Fibroblast of lung (primary cell): ENCODE measurements around the gene NUDT4. TPM values are rescaled to one million over a fixed set of nuclear protein-coding genes. Genes with fewer than 3 reads are reported as not detected.

Experiments
- DNase-seq, 2 donors: peaks; one replicate each; pipeline versions ENCODE4 v3.0.0 to v3.0.0-alpha.2; 2010; ENCODE audit warnings: low read depth in 2 of 2
- H2AFZ ChIP-seq: 2 replicates; pipeline ENCODE4 v1.5.1; 2012; ENCODE audit warnings: low read length, control low read depth, inconsistent platforms
- H3K27ac ChIP-seq: 2 replicates; pipeline ENCODE4 v1.5.1; 2011; ENCODE audit warnings: low read length, control low read depth; ENCODE audit not compliant: insufficient read depth
- H3K27me3 ChIP-seq: 2 replicates; pipeline ENCODE4 v1.5.1; 2011; ENCODE audit warnings: mild to moderate bottlenecking, low read length; ENCODE audit not compliant: control insufficient read depth, insufficient read depth
- H3K36me3 ChIP-seq: 2 replicates; pipeline ENCODE4 v1.5.1; 2011; ENCODE audit warnings: low read length; ENCODE audit not compliant: control insufficient read depth, insufficient read depth
- H3K4me1 ChIP-seq: 2 replicates; pipeline ENCODE4 v1.5.1; 2011; ENCODE audit warnings: low read length; ENCODE audit not compliant: control insufficient read depth, insufficient read depth; ENCODE audit errors: extremely low read depth
- H3K4me2 ChIP-seq: 2 replicates; pipeline ENCODE4 v1.5.1; 2011; ENCODE audit warnings: low read length, control low read depth; ENCODE audit not compliant: insufficient read depth; ENCODE audit errors: extremely low read depth
- H3K4me3 ChIP-seq, 4 experiments: fragments of 200-600 bp in 1 of 4; sonication (generic) in 1 of 4; replicated peaks in 1 of 4; 2 replicates each; pipeline ENCODE4 v1.5.1; 2011 to 2016; ENCODE audit warnings: low read length in 4 of 4, low read depth in 3 of 4, mild to moderate bottlenecking in 3 of 4, control low read depth in 2 of 4, inconsistent platforms in 1 of 4, mixed read lengths in 1 of 4; ENCODE audit not compliant: insufficient read depth in 1 of 4; ENCODE audit errors: control extremely low read depth in 1 of 4
- H3K79me2 ChIP-seq: 2 replicates; pipeline ENCODE4 v1.5.1; 2012; ENCODE audit warnings: mild to moderate bottlenecking, low read length, inconsistent platforms; ENCODE audit not compliant: control insufficient read depth, insufficient read depth
- H3K9ac ChIP-seq: 2 replicates; pipeline ENCODE4 v1.5.1; 2011; ENCODE audit warnings: mild to moderate bottlenecking, low read length, control low read depth; ENCODE audit not compliant: insufficient read depth
- H3K9me3 ChIP-seq: 2 replicates; pipeline ENCODE4 v1.5.1; 2012; ENCODE audit warnings: low read depth, low read length; ENCODE audit not compliant: control insufficient read depth, insufficient read depth
- H4K20me1 ChIP-seq: 2 replicates; pipeline ENCODE4 v1.5.1; 2011; ENCODE audit warnings: low read length; ENCODE audit not compliant: control insufficient read depth, insufficient read depth; ENCODE audit errors: extremely low read depth
- EZH2 ChIP-seq: IDR thresholded peaks from 2 replicates; pipeline ENCODE4 v1.5.1; 2012; ENCODE audit warnings: low read length, control low read depth, mild to moderate bottlenecking; ENCODE audit errors: missing control alignments
- polyA plus RNA-seq, 2 donors: library from polyadenylated mRNA; depleted of rRNA in 1 of 2; stranded (reverse) in 1 of 2; unstranded in 1 of 2; fragments of >200 nt; gene quantifications; 2 replicates each; pipeline ENCODE4 v1.2.1, GENCODE V29; 2011 to 2012; ENCODE audit warnings: missing spikeins in 1 of 2
- total RNA-seq: library from RNA; depleted of rRNA; stranded (reverse); fragments of >200 nt; gene quantifications from 2 replicates; pipeline ENCODE4 v1.2.1, GENCODE V29; 2014
- TF ChIP-seq, protein P1 (sequence below), 2 donors: IDR thresholded peaks in 1 of 2; conservative IDR thresholded peaks in 1 of 2; 1 replicate in 1 of 2; 2 replicates in 1 of 2; pipeline ENCODE4 v1.5.1; 2011 to 2012; ENCODE audit warnings: low read length in 2 of 2, control low read depth in 1 of 2, inconsistent platforms in 1 of 2, low read depth in 1 of 2, mild to moderate bottlenecking in 1 of 2

Gene NUDT4
- total and polyA plus RNA-seq, 2 donors (not counting 1 experiment from before 2014, with no cell fraction given): 56.6 to 73.5 TPM

DNA sequence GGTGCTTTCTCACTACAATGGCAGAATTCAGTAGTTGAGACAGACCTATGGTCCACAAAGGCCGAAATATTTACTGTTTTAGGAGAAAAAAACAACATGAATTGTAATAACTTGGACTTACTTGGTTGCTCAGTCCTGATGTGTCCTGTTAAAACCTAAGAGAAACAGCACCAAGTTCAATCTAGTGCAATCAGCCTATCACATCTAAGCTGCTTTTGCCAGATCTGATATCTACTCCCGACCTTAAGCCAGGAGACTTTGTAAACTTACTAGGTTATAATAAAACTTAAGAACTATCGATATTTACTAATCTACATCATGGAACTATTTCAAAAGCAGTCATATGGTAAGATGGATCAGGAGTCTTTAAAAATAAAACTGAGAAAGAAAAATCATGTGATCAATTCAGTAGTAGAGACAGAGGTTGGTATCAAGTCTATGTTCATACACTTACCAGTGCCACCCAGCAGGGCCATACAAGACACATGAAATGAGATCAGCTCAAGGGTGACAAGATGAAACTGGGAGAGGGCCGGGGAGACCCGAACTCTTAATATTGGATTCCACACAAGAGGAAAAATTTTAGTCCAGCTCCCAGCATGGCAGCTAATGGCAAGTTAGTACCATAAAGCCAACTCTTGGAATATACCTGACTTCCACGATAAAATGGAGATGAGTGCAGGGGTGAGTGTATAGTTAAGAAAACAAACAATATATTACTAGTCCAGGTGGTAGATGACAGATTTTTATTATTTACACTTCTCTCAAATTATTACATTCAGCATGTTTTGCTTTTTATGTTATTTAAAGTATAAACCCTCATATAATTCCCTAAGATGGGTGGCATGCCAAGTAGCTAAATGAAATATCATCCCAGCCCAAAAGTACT lies 27.5 kb downstream of the NUDT4 start:
- no peaks in the 10 kb centered on the region for H3K9me3 ChIP-seq
- no peak overlapping the region for H3K27ac ChIP-seq
- peaks cover 5% of the 10 kb centered on the region for H3K36me3 ChIP-seq
- H4K20me1 ChIP-seq: no peaks in the 10 kb centered on the region
- DNase-seq: peak in 1 of 2 donors; percentile 23
- H3K27me3 ChIP-seq: no peaks in the 10 kb centered on the region
- no peak overlapping the region for H3K4me3 ChIP-seq
- no peak overlapping the region for H2AFZ ChIP-seq
- no peaks in the 10 kb centered on the region for H3K79me2 ChIP-seq
- TF ChIP-seq, protein P1, sequence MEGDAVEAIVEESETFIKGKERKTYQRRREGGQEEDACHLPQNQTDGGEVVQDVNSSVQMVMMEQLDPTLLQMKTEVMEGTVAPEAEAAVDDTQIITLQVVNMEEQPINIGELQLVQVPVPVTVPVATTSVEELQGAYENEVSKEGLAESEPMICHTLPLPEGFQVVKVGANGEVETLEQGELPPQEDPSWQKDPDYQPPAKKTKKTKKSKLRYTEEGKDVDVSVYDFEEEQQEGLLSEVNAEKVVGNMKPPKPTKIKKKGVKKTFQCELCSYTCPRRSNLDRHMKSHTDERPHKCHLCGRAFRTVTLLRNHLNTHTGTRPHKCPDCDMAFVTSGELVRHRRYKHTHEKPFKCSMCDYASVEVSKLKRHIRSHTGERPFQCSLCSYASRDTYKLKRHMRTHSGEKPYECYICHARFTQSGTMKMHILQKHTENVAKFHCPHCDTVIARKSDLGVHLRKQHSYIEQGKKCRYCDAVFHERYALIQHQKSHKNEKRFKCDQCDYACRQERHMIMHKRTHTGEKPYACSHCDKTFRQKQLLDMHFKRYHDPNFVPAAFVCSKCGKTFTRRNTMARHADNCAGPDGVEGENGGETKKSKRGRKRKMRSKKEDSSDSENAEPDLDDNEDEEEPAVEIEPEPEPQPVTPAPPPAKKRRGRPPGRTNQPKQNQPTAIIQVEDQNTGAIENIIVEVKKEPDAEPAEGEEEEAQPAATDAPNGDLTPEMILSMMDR (conservative IDR thresholded peaks at IDR 0.05 in 1 of 2, IDR thresholded peaks at IDR 0.05 in 1 of 2; ENCODE audit: low read depth in 1 of 2, low read length in 2 of 2): no peak
- no peak for TF ChIP-seq EZH2
- H3K4me1 ChIP-seq: peaks cover 3% of the 10 kb centered on the region
- no peak overlapping the region for H3K9ac ChIP-seq
- no peak overlapping the region for H3K4me2 ChIP-seq

DNA sequence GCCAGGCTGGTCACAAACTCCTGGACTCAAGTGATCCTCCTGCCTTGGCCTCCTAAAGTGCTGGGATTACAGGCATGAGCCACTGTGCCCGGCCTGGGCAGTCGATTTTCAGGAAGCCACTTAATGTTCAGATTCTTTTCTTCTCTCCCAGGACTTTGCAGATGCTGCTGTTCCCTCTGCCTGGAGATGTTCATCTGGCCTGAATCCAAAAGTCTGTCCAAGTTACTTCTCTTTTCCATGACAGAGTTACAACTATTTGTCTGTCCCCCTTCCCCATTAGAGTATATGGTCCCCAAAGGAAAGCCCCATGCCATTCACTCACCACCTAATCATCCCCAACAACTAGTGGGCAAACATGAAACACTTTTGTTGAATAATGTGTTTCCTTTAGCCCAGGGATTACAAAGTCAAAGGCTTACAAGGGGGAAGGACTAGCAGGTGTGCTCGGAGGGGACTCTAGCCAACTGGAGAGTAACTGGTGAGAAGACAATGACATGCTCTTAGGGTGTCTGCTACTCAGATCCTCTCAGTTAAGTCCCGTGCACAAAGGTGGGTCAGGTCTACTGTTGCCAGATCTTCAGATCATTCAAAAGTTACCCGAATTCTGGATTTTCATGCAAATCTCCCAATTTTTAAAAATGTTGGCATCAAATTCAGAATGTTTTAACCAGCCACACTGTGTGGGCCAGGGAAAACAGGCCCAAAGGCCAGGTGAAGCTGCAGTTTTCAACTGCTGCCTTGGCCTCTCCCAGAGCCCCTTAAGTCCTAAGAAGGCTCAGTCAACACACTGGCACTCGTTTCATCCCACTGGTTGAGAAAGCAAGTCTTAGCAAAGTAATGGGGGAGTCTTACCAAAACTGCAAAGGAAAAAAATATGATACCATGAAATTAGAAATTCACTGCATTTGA lies 29.6 kb downstream of the NUDT4 start:
- H3K9me3 ChIP-seq: no peaks in the 10 kb centered on the region
- peaks cover 5% of the 10 kb centered on the region for H3K36me3 ChIP-seq
- DNase-seq: peak in 1 of 2 donors; percentile 24
- no peaks in the 10 kb centered on the region for H4K20me1 ChIP-seq
- peaks cover 12% of the 10 kb centered on the region for H3K79me2 ChIP-seq
- no peak overlapping the region for H3K4me2 ChIP-seq
- H3K4me1 ChIP-seq: peaks cover 3% of the 10 kb centered on the region
- no peak overlapping the region for H3K27ac ChIP-seq
- TF ChIP-seq EZH2: no peak
- TF ChIP-seq, protein P1 (conservative IDR thresholded peaks at IDR 0.05 in 1 of 2, IDR thresholded peaks at IDR 0.05 in 1 of 2; ENCODE audit: low read depth in 1 of 2, low read length in 2 of 2): no peak
- no peaks in the 10 kb centered on the region for H3K27me3 ChIP-seq
- no peak overlapping the region for H3K4me3 ChIP-seq
- no peak overlapping the region for H2AFZ ChIP-seq
- H3K9ac ChIP-seq: no peak overlapping the region

DNA sequence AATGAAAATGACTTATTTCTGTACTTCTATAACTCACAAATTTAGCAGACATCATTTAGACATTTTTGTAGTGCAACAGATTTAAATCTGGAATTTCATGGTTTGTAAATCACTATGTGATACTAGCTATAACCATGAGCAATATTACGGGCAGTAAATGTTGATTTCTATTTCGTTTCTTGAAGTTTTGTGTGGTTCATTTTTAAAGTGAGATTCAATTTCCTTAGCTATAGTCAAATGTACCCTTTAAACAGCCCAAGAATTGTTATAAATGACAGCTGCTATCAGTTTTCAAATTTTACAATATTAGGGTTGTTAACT lies 30.2 kb downstream of the NUDT4 start:
- Histone ChIP-seq H3K9ac (no peak overlapping the region), H3K9me3 (no peaks in the 10 kb centered on the region), H2AFZ (no peak overlapping the region), H3K27me3 (no peaks in the 10 kb centered on the region), H3K36me3 (peaks cover 3% of the 10 kb centered on the region), H4K20me1 (no peaks in the 10 kb centered on the region), H3K4me1 (peaks cover 3% of the 10 kb centered on the region), H3K27ac (no peak overlapping the region), H3K4me3 (no peak overlapping the region), H3K4me2 (no peak overlapping the region), H3K79me2 (peaks cover 14% of the 10 kb centered on the region)
- no peak for DNase-seq
- TF ChIP-seq, protein P1 (conservative IDR thresholded peaks at IDR 0.05 in 1 of 2, IDR thresholded peaks at IDR 0.05 in 1 of 2; ENCODE audit: low read depth in 1 of 2, low read length in 2 of 2): no peak
- no peak for TF ChIP-seq EZH2
